Panc1 (cell line): ENCODE measurements around the gene DPM1. TPM values are rescaled to one million over a fixed set of nuclear protein-coding genes. Genes with fewer than 3 reads are reported as not detected.

ENCODE experiments used
- ATAC-seq: fragments of 200-7000 bp; cut with Tn5 transposase; 2 replicates; pipeline ENCODE4 v1.9.1; 2020; ENCODE audit warnings: mild to moderate bottlenecking, moderate library complexity
- BruUV-seq: library from RNA; stranded (reverse); fragments of 400-500 nt; replicated peaks from 2 replicates; lab custom pipeline; 2021; lab: Mats Ljungman, UMichigan
- CTCF ChIA-PET: fragments of 300-600 bp; sonication (Branson Sonifier 250); formaldehyde crosslinking; loops from one replicate; lab custom pipeline; 2022; ENCODE audit warnings: antibody characterized with exemption; lab: Charles Lee
- POLR2A ChIA-PET: fragments of 300-600 bp; sonication (Branson Sonifier 250); formaldehyde crosslinking; loops from one replicate; lab custom pipeline; 2022; ENCODE audit warnings: antibody characterized with exemption; lab: Charles Lee
- DNase-seq: peaks from one replicate; pipeline ENCODE4 v3.0.0-alpha.2; 2010; ENCODE audit warnings: low read depth, low spot score
- H3K27ac ChIP-seq: 2 replicates; pipeline ENCODE4 v1.5.1; 2011; ENCODE audit warnings: mild to moderate bottlenecking, low read length, inconsistent platforms
- H3K27me3 ChIP-seq: fragments of 200-500 bp; sonication (Bioruptor generic); 2 replicates; pipeline ENCODE4 v1.6.0; 2014; ENCODE audit warnings: low read length, inconsistent platforms; ENCODE audit not compliant: control insufficient read depth, insufficient read depth
- H3K36me3 ChIP-seq: fragments of 200-500 bp; sonication (Bioruptor generic); 2 replicates; pipeline ENCODE4 v1.5.1; 2014; ENCODE audit warnings: inconsistent platforms, mild to moderate bottlenecking, low read length, moderate library complexity; ENCODE audit not compliant: control insufficient read depth, insufficient read depth
- H3K4me1 ChIP-seq: 2 replicates; pipeline ENCODE4 v1.5.1; 2011; ENCODE audit warnings: inconsistent platforms, mild to moderate bottlenecking, low read length, moderate library complexity; ENCODE audit not compliant: control insufficient read depth, insufficient read depth
- H3K4me3 ChIP-seq, 2 experiments: 2 replicates each; pipeline ENCODE4 v1.5.1; 2011 to 2012; ENCODE audit warnings: low read depth in 2 of 2, low read length in 2 of 2, mild to moderate bottlenecking in 2 of 2, inconsistent platforms in 1 of 2, moderate library complexity in 1 of 2
- H3K9me3 ChIP-seq: fragments of 200-500 bp; sonication (Bioruptor generic); 2 replicates; pipeline ENCODE4 v1.5.1; 2014; ENCODE audit warnings: low read depth, mild to moderate bottlenecking, inconsistent platforms, low read length, moderate library complexity; ENCODE audit not compliant: control insufficient read depth, insufficient read depth
- CTCF ChIP-seq: fragments of 450-650 bp; IDR thresholded peaks from 2 replicates; pipeline ENCODE4 v1.5.1; 2017; ENCODE audit warnings: mild to moderate bottlenecking
- POLR2AphosphoS5 ChIP-seq: IDR thresholded peaks from 2 replicates; pipeline ENCODE4 v1.6.1; 2012; ENCODE audit warnings: mild to moderate bottlenecking, low read depth, low read length, moderate library complexity
- REST ChIP-seq, 2 experiments: IDR thresholded peaks; 2 replicates each; pipeline ENCODE4 v1.6.1; 2011 to 2012; ENCODE audit warnings: low read depth in 2 of 2, control low read depth in 1 of 2, low read length in 1 of 2, mild to moderate bottlenecking in 1 of 2, moderate library complexity in 1 of 2; ENCODE audit not compliant: insufficient read depth in 1 of 2
- SIN3A ChIP-seq: IDR thresholded peaks from 2 replicates; pipeline ENCODE4 v1.6.1; 2012; ENCODE audit warnings: low read depth, mild to moderate bottlenecking, low read length, moderate library complexity, borderline replicate concordance; ENCODE audit not compliant: insufficient read depth
- TCF7L2 ChIP-seq: IDR thresholded peaks from 2 replicates; pipeline ENCODE4 v1.6.1; 2011; ENCODE audit warnings: mild to moderate bottlenecking, low read depth, low read length, inconsistent platforms
- in situ Hi-C: cut with HindIII; loops from 2 replicates; pipeline ENCODE4 v1.10.0; 2016; ENCODE audit warnings: low sequenced_read_pairs, low pct_unique_long_range_greater_than_20kb
- intact Hi-C: fragments of 100-400 bp; cut with micrococcal nuclease; formaldehyde crosslinking; loops from one replicate; pipeline ENCODE4 v1.10.0; 2022; ENCODE audit not compliant: unreplicated experiment
- total RNA-seq: library from RNA; stranded (reverse); gene quantifications from one replicate; pipeline ENCODE4 v1.2.1, GENCODE V29; 2021; ENCODE audit not compliant: unreplicated experiment

DPM1 gene
- total RNA-seq, 1 experiment from 2014 or later, result 50.2 TPM

GRCh38 chr20:50931306-50932015, 26.9 kb downstream of the DPM1 start, which contains the start of gene ADNP:
TSS of gene ADNP (minus strand) at chr20:50931437. CDS start at chr20:50903996, 27,441 bp downstream.
- intact Hi-C loops (loop anchor here (5.0 kb wide), 1 partner anchor 139 kb away; no protein-coding TSS in a partner anchor), in situ Hi-C loops (no loop called here)
- Histone ChIP-seq H3K27ac (peak within 1 kb of the TSS; percentile 95), H3K9me3 (no peaks in the 10 kb centered on the region), H3K27me3 (no peaks in the 10 kb centered on the region), H3K4me1 (peaks cover 22% of the 10 kb centered on the region), H3K4me3 (peak within 1 kb of the TSS; percentile 59 to 90), H3K36me3 (peaks cover 55% of the 10 kb centered on the region)
- peak; percentile 83 for DNase-seq
- ATAC-seq, result peak; percentile 90
- TF ChIP-seq SIN3A, result peak; percentile 54; the same call in 1 of the 2 replicates
- peak; percentile 80 for TF ChIP-seq POLR2AphosphoS5
- peak; percentile 84 for TF ChIP-seq CTCF
- TF ChIP-seq TCF7L2, result no peak
- TF ChIP-seq REST (IDR thresholded peaks at IDR 0.05; ENCODE audit: insufficient read depth in 1 of 2, low read depth in 2 of 2, low read length in 1 of 2), result no peak
- no TSS peak for BruUV-seq
- POLR2A ChIA-PET, result interaction anchor here (0.5 to 1.1 kb wide), 10 partner anchors 14 to 379 kb away, joined by 3 to 17 read pairs (median 4); partner anchors contain the start of genes DPM1 and MOCS3
- CTCF ChIA-PET, result interaction anchor here (0.6 kb wide), 2 partner anchors 11 kb away, joined by 3 to 8 read pairs; no protein-coding TSS in a partner anchor

GRCh38 chr20:50930976-50931305, 27.4 kb downstream of the DPM1 start:
- intact Hi-C loops, result loop anchor here (5.0 kb wide), 1 partner anchor 139 kb away; no protein-coding TSS in a partner anchor
- POLR2A ChIA-PET, result interaction anchor here (0.6 to 1.1 kb wide), 8 partner anchors 14 to 380 kb away, joined by 3 to 17 read pairs (median 6); partner anchors contain the start of genes DPM1 and MOCS3
- TF ChIP-seq TCF7L2 (no peak), CTCF (no peak), SIN3A (no peak), REST (IDR thresholded peaks at IDR 0.05; ENCODE audit: insufficient read depth in 1 of 2, low read depth in 2 of 2, low read length in 1 of 2) (no peak), POLR2AphosphoS5 (no peak)
- H3K27me3 ChIP-seq, result no peaks in the 10 kb centered on the region
- DNase-seq (no peak), ATAC-seq (peak; percentile 61)
- peak overlapping the region; percentile 56 to 59 for H3K4me3 ChIP-seq
- peaks cover 25% of the 10 kb centered on the region for H3K4me1 ChIP-seq
- no peaks in the 10 kb centered on the region for H3K9me3 ChIP-seq
- H3K36me3 ChIP-seq, result peaks cover 54% of the 10 kb centered on the region
- BruUV-seq, result no TSS peak
- H3K27ac ChIP-seq, result no peak overlapping the region
- CTCF ChIA-PET, result interaction anchor here (0.6 to 1.0 kb wide), 3 partner anchors 10 to 136 kb away, joined by 3 to 8 read pairs (median 4); partner anchors contain the start of gene BCAS4
- in situ Hi-C loops, result no loop called here
